IMR-90 (cell line): ENCODE data around the gene SGK1. TPM values are rescaled to one million over a fixed set of nuclear protein-coding genes. Genes with fewer than 3 reads are reported as not detected.

ENCODE experiments used
- ATAC-seq: fragments of 200-7000 bp; cut with Tn5 transposase; 2 replicates; pipeline ENCODE4 v1.9.1; 2020; ENCODE audit warnings: low read depth, mild to moderate bottlenecking, moderate library complexity
- BruUV-seq: library from RNA; stranded (reverse); fragments of 400-500 nt; replicated peaks from 2 replicates; lab custom pipeline; 2021; lab: Mats Ljungman, UMichigan
- CTCF ChIA-PET: fragments of 300-600 bp; formaldehyde crosslinking; extraction: SDS; loops from one replicate; lab custom pipeline; 2021; ENCODE audit warnings: antibody characterized with exemption; lab: Yijun Ruan, JAX
- POLR2A ChIA-PET: fragments of 300-600 bp; sonication (Branson Sonifier 250); formaldehyde crosslinking; loops from one replicate; lab custom pipeline; 2022; ENCODE audit warnings: antibody characterized with exemption; ENCODE audit not compliant: unreplicated experiment; lab: Charles Lee
- DNase-seq: peaks from one replicate; pipeline ENCODE4 v3.0.0; 2013
- H2AFZ ChIP-seq: replicated peaks from 2 replicates; pipeline ENCODE3; 2013; ENCODE audit warnings: low read length, mild to moderate bottlenecking; ENCODE audit not compliant: poor library complexity
- H2AK5ac ChIP-seq: 2 replicates; pipeline ENCODE4 v1.6.1; 2013; ENCODE audit warnings: low read depth, low read length, inconsistent platforms
- H2AK9ac ChIP-seq: replicated peaks from 2 replicates; pipeline ENCODE3; 2013; ENCODE audit warnings: mild to moderate bottlenecking, low read depth, low read length, moderate library complexity; ENCODE audit not compliant: poor library complexity
- H2BK120ac ChIP-seq: 2 replicates; pipeline ENCODE4 v1.6.1; 2013; ENCODE audit warnings: low read depth, low read length, inconsistent platforms
- H2BK15ac ChIP-seq: 3 replicates; pipeline ENCODE4 v1.6.1; 2013; ENCODE audit warnings: low read depth, low read length, inconsistent platforms
- H2BK20ac ChIP-seq: 2 replicates; pipeline ENCODE4 v1.6.1; 2013; ENCODE audit warnings: low read depth, mild to moderate bottlenecking, inconsistent platforms, low read length, moderate library complexity
- H2BK5ac ChIP-seq: 2 replicates; pipeline ENCODE4 v1.6.1; 2013; ENCODE audit warnings: mild to moderate bottlenecking, low read depth, low read length, inconsistent platforms; ENCODE audit not compliant: poor library complexity, severe bottlenecking
- H3K14ac ChIP-seq: replicated peaks from 2 replicates; pipeline ENCODE4 v1.6.1; 2013; ENCODE audit warnings: low read depth, low read length, inconsistent platforms
- H3K18ac ChIP-seq: 2 replicates; pipeline ENCODE4 v1.6.1; 2013; ENCODE audit warnings: low read depth, low read length, control low read depth
- H3K23ac ChIP-seq: 2 replicates; pipeline ENCODE4 v1.6.1; 2013; ENCODE audit warnings: low read depth, low read length, inconsistent platforms
- H3K27ac ChIP-seq: 2 replicates; pipeline ENCODE4 v1.5.1; 2013; ENCODE audit warnings: mild to moderate bottlenecking, control low read depth, low read length; ENCODE audit not compliant: insufficient read depth
- H3K27me3 ChIP-seq: 2 replicates; pipeline ENCODE4 v1.6.1; 2013; ENCODE audit warnings: low read length; ENCODE audit not compliant: control insufficient read depth, insufficient read depth
- H3K36me3 ChIP-seq: 2 replicates; pipeline ENCODE4 v1.6.1; 2013; ENCODE audit warnings: low read length, mixed read lengths; ENCODE audit not compliant: control insufficient read depth, insufficient read depth
- H3K4ac ChIP-seq: 2 replicates; pipeline ENCODE4 v1.6.1; 2013; ENCODE audit warnings: low read depth, low read length, inconsistent platforms
- H3K4me1 ChIP-seq: 2 replicates; pipeline ENCODE4 v1.6.1; 2013; ENCODE audit warnings: low read length, mixed read lengths; ENCODE audit not compliant: control insufficient read depth, insufficient read depth
- H3K4me2 ChIP-seq: 2 replicates; pipeline ENCODE4 v1.6.1; 2013; ENCODE audit warnings: low read depth, mild to moderate bottlenecking, control low read depth, low read length, moderate library complexity
- H3K4me3 ChIP-seq: 2 replicates; pipeline ENCODE4 v1.5.1; 2013; ENCODE audit warnings: low read depth, mild to moderate bottlenecking, control low read depth, low read length, moderate library complexity; ENCODE audit not compliant: insufficient read depth
- H3K56ac ChIP-seq: 2 replicates; pipeline ENCODE4 v1.6.1; 2013; ENCODE audit warnings: low read length, inconsistent platforms; ENCODE audit not compliant: insufficient read depth; ENCODE audit errors: extremely low read depth
- H3K79me1 ChIP-seq, 2 experiments: 2 replicates each; pipeline ENCODE4 v1.6.1; 2013; ENCODE audit warnings: low read length in 2 of 2, inconsistent platforms in 1 of 2, low read depth in 1 of 2
- H3K9ac ChIP-seq: 2 replicates; pipeline ENCODE4 v1.6.1; 2013; ENCODE audit warnings: low read depth, low read length, control low read depth
- H3K9me1 ChIP-seq: 2 replicates; pipeline ENCODE4 v1.6.1; 2013; ENCODE audit warnings: low read length, inconsistent platforms; ENCODE audit not compliant: insufficient read depth
- H3K9me3 ChIP-seq: 2 replicates; pipeline ENCODE4 v1.6.1; 2013; ENCODE audit warnings: low read length; ENCODE audit not compliant: control insufficient read depth, insufficient read depth
- H4K20me1 ChIP-seq: 2 replicates; pipeline ENCODE4 v1.6.1; 2013; ENCODE audit warnings: low read length, inconsistent platforms; ENCODE audit not compliant: insufficient read depth
- H4K5ac ChIP-seq: 2 replicates; pipeline ENCODE4 v1.6.1; 2013; ENCODE audit warnings: mild to moderate bottlenecking, low read depth, low read length, control low read depth
- H4K8ac ChIP-seq, 2 experiments: 2 replicates each; pipeline ENCODE4 v1.6.1; 2013; ENCODE audit warnings: low read depth in 2 of 2, low read length in 2 of 2, control low read depth in 1 of 2, inconsistent platforms in 1 of 2
- H4K91ac ChIP-seq: 2 replicates; pipeline ENCODE4 v1.6.1; 2013; ENCODE audit warnings: low read depth, low read length, inconsistent platforms; ENCODE audit not compliant: insufficient read depth
- CEBPB ChIP-seq: IDR thresholded peaks from 2 replicates; pipeline ENCODE4 v1.6.1; 2012; ENCODE audit warnings: low read depth, low read length, improper control_type of control experiment
- MAFK ChIP-seq: IDR thresholded peaks from 2 replicates; pipeline ENCODE4 v1.6.1; 2012; ENCODE audit warnings: low read depth, low read length, improper control_type of control experiment
- WGBS, 2 experiments: methylation state at CpG; one replicate each; pipeline versions ENCODE4 v1.1.5 to v1.1.7; 2013; ENCODE audit warnings: missing lambda C conversion rate in 2 of 2; ENCODE audit not compliant: insufficient read length in 1 of 2; ENCODE audit errors: extremely low coverage in 2 of 2; 5-methylcytosine and 5-hydroxymethylcytosine counted together
- dilution Hi-C: fragments of 300-500 bp; cut with HindIII; formaldehyde crosslinking; loops from one replicate; pipeline ENCODE4 v1.14.3; 2018; ENCODE audit warnings: low sequenced_read_pairs; ENCODE audit not compliant: unreplicated experiment
- in situ Hi-C: fragments of 300-500 bp; cut with MboI; formaldehyde crosslinking; loops from 3 replicates; pipeline ENCODE4 v1.14.3; 2019; ENCODE audit warnings: low sequenced_read_pairs, inconsistent platforms, mixed read lengths
- intact Hi-C: fragments of 100-400 bp; cut with micrococcal nuclease; formaldehyde crosslinking; loops from 2 replicates; pipeline ENCODE4 v1.10.0; 2022
- polyA plus RNA-seq, 3 experiments: library from polyadenylated mRNA; depleted of rRNA; stranded (reverse); fragments of >200 nt; gene quantifications; 2 replicates each; pipeline ENCODE4 v1.2.3, GENCODE V29; 2012; ENCODE audit warnings: low replicate concordance in 1 of 3
- total RNA-seq: library from RNA; depleted of rRNA; stranded (reverse); fragments of >200 nt; gene quantifications from 2 replicates; pipeline ENCODE4 v1.2.3, GENCODE V29; 2012

The SGK1 gene
- total and polyA plus RNA-seq, 2 of the 4 experiments (the other 2 are of a cell fraction): 121 to 255 TPM

DNA sequence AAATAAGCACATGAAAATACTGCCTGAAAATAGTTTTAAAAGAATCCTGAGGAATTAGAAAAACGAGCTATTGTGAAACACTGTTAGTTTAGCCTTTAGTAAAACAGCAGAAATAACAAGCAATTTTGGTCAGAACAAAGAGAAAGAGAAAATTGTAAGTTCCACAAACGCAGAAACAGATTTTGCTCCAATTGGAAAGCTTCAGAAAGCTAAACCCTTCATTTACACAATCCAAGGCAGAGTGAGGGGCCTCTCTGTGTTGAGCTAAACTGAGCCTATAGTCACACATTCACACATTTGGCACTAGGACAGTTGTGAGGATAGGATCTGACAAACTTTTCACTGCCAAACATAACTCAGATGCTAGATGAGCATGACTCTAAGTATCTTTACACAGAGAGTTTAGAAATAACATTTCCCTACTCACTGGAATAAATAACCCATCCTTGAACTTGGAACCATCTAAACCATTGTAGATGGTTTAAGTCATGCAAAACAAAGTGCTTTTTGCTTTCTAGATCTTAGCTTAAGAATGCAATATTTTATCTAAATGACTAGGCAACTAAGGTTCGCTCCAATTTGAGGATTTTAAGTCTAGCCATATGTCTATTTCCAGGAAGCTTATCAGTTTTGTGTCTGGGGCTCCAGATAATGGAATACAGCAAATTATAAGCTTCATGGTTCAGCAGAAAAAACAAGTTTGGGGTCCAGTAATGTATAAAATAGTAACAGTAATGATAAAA is 122.6 kb downstream of the SGK1 start:
- intact Hi-C loops (no loop called here), in situ Hi-C loops (no loop called here), dilution Hi-C loops (no loop called here)
- Histone ChIP-seq H3K23ac (peak overlapping the region; percentile 51), H3K4me3 (no peak overlapping the region; the same call in 1 of the 2 replicates), H3K4me2 (peak overlapping the region; percentile 31), H3K9me1 (no peaks in the 10 kb centered on the region), H4K20me1 (no peaks in the 10 kb centered on the region), H2BK20ac (peak overlapping the region; percentile 73), H2BK5ac (peak overlapping the region; percentile 92), H3K36me3 (no peaks in the 10 kb centered on the region), H4K8ac (peak overlapping the region; percentile 12 to 36; a peak in 3 of 4 replicates), H2AFZ (no peak overlapping the region), H3K18ac (peak overlapping the region; percentile 21), H3K4ac (peak overlapping the region; percentile 53), H3K9me3 (no peaks in the 10 kb centered on the region), H3K79me1 (no peaks in the 10 kb centered on the region), H2AK9ac (no peak overlapping the region), H3K14ac (peak overlapping the region; percentile 51; the same call in 1 of the 2 replicates), H3K4me1 (0 out of 2 replicates have a peak, but pooled peaks cover 2% of the 10 kb centered on the region), H2BK120ac (peak overlapping the region; percentile 79), H3K9ac (peak overlapping the region; percentile 24; the same call in 1 of the 2 replicates), H3K56ac (peak overlapping the region; percentile 15; the same call in 1 of the 2 replicates), H2BK15ac (peak overlapping the region; percentile 33; the same call in 2 of the 3 replicates), H2AK5ac (no peak overlapping the region), H3K27me3 (no peaks in the 10 kb centered on the region), H3K27ac (peak overlapping the region; percentile 68), H4K91ac (peak overlapping the region; percentile 65), H4K5ac (peak overlapping the region; percentile 4; the same call in 1 of the 2 replicates)
- CTCF ChIA-PET: interaction anchor here (0.6 to 1.4 kb wide), 5 partner anchors 11 to 446 kb away, joined by 3 to 4 read pairs (median 4); no protein-coding TSS in a partner anchor
- POLR2A ChIA-PET: no interaction called here
- DNase-seq (peak; percentile 61), ATAC-seq (peak; percentile 89)
- no CpG with 5 or more reads among the region's 3 CpGs for WGBS, 2 experiments
- TF ChIP-seq MAFK (no peak), CEBPB (peak; percentile 58)
- no TSS peak for BruUV-seq
